HG02798 (cell line): ENCODE results near the gene UROS.
A peak's percentile ranks its signal among the peaks of the same experiment; 100 is the strongest.

Experiments
- ATAC-seq: cut with Tn5 transposase; IDR thresholded peaks from one replicate; pipeline ENCODE4 v1.9.1; 2021; ENCODE audit warnings: mild to moderate bottlenecking; ENCODE audit not compliant: unreplicated experiment, poor library complexity

UROS gene

GRCh38 chr10:125838802-125839575, 15.9 kb upstream of the UROS start:
- no peak for ATAC-seq

GRCh38 chr10:125836746-125837145, 13.7 kb upstream of the UROS start:
- ATAC-seq, result no peak

- no peak for ATAC-seq
Observed at GRCh38 chr10:125828311-125828710, 5.3 kb upstream of the UROS start.

GRCh38 chr10:125827133-125827532, 4.1 kb upstream of the UROS start:
- ATAC-seq, result no peak

GRCh38 chr10:125824736-125825135, 1.7 kb upstream of the UROS start:
- ATAC-seq, result no peak

GRCh38 chr10:125823663-125824251, 699 bp upstream of the UROS start:
- no peak for ATAC-seq

- ATAC-seq, result peak; percentile 54
Observed at GRCh38 chr10:125820701-125821100, 2.4 kb downstream of the UROS start.

GRCh38 chr10:125817337-125817946, 5.6 kb downstream of the UROS start:
- no peak for ATAC-seq

- no peak for ATAC-seq
Observed at GRCh38 chr10:125816548-125816947, 6.5 kb downstream of the UROS start.

- no peak for ATAC-seq
Observed at GRCh38 chr10:125815764-125816163, 7.3 kb downstream of the UROS start.

- no peak for ATAC-seq
Observed at GRCh38 chr10:125812128-125812750, 10.8 kb downstream of the UROS start.

- no peak for ATAC-seq
Observed at GRCh38 chr10:125811251-125811650, 11.8 kb downstream of the UROS start.

GRCh38 chr10:125808047-125808446, 15.0 kb downstream of the UROS start:
- no peak for ATAC-seq

- ATAC-seq, result no peak
Observed at GRCh38 chr10:125802739-125803138, 20.3 kb downstream of the UROS start.

GRCh38 chr10:125802131-125802530, 20.9 kb downstream of the UROS start:
- ATAC-seq, result no peak

- no peak for ATAC-seq
Observed at GRCh38 chr10:125801574-125801973, 21.5 kb downstream of the UROS start.

- no peak for ATAC-seq
Observed at GRCh38 chr10:125799451-125800182, 23.4 kb downstream of the UROS start.

- ATAC-seq, result no peak
Observed at GRCh38 chr10:125797994-125798662, 24.9 kb downstream of the UROS start.

- ATAC-seq, result no peak
Observed at GRCh38 chr10:125797424-125797823, 25.6 kb downstream of the UROS start.

- ATAC-seq, result no peak
Observed at GRCh38 chr10:125795637-125796190, 27.3 kb downstream of the UROS start.
